G401 (cell line): Measurements from ENCODE around the gene KDM1A. TPM values are rescaled to one million over a fixed set of nuclear protein-coding genes. Genes with fewer than 3 reads are reported as not detected.

Experiments
- DNase-seq: peaks from one replicate; pipeline ENCODE4 v3.0.0-alpha.2; 2015; ENCODE audit warnings: low spot score
- in situ Hi-C: cut with HindIII; loops from 2 replicates; pipeline ENCODE4 v1.10.0; 2016; ENCODE audit warnings: low sequenced_read_pairs, mixed read lengths
- total RNA-seq: library from RNA; depleted of rRNA; stranded (reverse); fragments of >200 nt; shearing (Covaris generic); gene quantifications from 2 replicates; pipeline ENCODE4 v1.2.3, GENCODE V29; 2014

KDM1A gene
- total RNA-seq, 1 experiment from 2014 or later, result 255 TPM

DNA sequence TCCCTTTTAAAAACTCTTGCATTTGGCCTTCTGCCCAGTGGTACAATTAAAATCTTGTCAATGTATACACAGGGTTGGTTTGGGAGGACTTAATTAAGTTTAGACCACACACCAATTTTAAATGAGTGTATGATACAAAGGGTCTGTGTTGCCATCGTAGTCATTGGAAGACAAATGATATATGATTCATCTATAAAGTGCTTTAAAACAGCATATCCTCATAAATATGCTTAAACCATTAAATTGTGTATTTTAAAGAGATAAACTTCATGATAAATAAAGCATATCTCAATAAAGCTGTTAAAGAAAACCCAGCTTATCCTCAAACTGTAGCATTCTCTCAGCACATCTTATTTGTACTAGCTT is 79.9 kb downstream of the KDM1A start:
- no peak for DNase-seq
- in situ Hi-C loops, result no loop called here

DNA sequence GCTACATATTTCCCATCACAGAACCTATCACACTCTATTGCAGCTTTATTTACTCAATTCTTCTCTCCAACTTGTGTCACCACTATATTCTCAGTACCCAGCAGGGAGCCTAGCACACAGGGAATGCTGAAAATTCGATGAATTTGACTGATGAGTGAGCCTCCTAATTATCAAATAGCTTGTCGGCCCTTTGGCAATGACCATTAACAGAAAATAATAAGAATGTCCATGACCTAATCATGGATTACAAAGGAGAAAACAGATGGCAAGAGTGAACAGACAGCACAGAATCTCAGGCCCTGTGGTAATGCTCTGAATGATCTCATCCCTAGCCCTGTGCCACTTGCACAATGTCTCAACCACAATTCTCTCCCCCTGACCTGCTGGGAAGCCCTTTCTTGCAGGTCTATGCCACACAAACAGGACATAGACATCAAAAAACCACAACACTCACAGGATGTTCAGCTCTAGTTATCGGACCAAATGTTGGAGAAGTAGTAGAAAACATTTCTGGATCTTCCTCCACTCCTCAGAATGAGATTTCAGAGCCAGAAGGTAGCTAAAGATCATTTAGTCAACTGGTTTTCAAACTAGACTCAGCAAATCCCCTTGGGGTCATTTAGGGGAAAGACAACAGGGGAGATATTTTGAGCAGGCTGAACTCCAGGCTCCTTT is 80.9 kb downstream of the KDM1A start:
- DNase-seq, result peak; percentile 63
- in situ Hi-C loops, result no loop called here

DNA sequence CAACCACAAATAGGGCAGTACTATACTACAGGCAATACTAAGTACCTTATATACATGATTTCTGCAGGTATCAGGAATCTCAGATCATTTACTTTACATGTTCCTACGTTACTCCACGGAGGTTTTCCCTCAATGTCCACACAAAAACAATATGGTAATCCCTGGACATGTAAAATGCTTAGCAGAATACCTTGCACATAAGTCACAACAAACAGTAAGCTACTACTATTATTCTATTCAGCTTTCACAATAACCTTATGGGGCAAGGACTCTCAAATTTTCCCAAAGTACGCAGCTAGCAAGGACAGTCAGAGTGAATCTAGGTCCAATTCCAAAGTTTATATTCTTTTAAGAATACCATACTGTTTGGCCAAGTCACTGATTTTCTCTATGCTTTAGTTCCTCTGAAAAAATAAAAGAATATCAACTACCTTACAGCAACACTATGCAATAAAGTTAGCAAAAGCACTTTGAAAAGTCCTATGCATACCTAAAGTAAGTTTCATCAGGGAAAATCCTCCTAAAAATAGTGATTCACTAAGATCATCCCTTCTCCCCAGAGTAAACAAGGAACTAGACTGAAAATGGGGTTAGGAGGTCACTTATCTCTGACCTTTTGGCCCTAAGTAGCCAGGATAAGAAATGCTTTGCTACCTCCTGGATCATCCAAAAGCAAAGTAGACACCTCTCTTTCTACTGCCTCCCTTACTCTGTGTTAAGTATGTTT is 82.0 kb downstream of the KDM1A start:
- in situ Hi-C loops, result no loop called here
- DNase-seq, result no peak

DNA sequence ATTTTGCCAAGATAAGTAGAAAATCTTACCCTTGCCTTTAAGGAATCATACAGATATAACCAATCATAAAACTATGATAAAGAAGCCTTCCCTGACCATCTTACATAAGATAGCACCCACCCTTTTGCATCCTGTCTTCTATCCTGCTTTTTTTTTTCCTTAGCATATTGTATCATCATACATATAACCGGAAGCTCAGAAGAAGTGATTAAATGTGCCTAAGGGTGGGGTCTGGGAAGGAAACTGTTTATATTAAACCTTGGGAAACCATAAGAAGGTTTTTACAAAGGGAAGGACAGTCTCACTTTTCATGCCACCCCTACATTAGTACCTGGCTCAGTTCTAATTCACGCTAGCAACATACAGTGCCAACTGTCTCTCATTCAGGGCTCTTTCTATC is 82.6 kb downstream of the KDM1A start:
- in situ Hi-C loops, result no loop called here
- no peak for DNase-seq

DNA sequence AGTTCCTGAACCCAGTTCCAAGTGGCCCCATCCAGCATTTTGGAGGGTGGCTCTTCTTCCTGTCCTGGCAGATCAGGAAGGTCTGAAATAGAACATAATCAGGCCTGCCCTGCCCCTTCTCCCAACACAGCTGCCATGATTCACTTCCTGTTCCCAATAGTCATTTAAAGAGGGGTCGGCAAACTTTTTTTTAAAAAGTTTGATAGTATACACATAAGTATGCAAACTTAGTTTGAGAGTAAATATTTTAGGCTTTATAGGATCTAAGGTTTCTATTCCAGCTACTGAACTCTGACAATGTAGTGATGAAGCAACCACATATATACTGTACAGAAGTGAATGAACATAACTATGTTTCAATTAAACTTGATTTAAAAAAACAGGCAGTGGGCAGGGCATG is 83.0 kb downstream of the KDM1A start:
- in situ Hi-C loops, result no loop called here
- DNase-seq, result no peak

DNA sequence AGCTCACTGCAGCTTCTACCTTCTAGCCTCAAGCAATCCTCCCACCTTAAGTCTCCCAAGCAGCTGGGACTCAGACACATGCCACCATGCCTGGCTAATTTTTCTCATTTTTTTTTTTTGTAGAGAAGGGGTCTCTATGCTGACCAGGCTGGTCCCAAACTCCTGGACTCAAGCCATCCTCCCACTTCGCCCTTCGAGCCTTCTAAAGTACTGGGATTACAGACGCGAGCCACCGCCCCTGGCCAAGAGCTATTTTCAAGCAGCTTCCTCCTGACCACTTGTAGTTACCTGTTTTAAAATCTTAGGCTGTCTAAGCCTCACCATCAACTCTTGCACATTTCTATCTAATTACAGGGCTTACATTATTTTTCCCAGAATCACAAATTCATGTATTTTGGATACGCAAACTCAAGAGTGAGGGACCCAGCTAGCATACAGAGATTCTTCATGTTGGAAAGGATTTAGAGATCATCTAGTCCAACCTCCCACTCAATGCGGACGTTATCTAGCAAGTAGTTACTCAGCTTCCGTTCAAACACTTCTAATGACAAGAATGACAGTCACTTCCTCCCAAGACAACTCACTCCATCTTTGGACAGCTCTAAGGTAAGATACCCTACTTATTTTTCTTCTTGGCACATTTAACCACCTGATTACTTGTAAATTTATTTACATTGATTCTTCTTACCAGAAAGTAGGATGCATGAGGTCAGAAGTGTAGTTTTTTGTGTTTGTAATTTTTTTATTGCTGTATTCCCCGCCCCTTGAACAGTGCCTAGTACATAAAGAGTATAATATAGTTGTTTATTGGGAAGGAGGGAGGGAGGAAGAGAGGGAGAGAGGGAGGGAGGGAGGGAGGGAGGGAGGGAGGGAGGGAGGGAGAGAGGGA is 84.0 kb downstream of the KDM1A start:
- DNase-seq, result no peak
- in situ Hi-C loops, result no loop called here

DNA sequence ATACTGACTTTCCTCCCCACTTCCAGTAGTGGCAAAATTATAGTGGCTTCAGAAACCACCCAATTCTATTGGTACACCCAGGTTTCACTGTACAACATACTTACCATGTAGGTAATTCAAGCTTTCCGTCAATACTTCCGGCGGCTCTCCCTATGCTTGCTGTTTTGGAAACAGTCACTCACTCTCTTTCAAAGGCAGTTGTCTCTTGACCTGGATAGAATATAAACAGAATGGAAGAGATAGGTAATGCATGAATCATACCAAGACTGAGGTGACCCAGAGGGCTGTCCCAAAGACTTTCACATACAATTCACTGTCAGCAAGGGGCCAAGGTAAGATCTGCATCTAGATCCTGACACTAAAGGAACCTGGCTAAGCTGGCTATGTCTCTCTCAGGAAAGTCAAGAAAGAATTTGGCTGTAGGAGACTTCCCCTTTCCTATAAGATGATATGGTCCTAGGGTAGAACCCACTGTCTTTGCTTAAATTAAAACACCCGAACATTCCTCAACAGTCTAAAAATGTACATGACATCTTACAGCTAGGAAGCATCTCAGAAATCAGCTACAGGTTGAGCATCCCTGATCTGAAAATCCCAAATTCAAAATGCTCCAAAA is 89.8 kb downstream of the KDM1A start:
- in situ Hi-C loops, result loop anchor here (5.0 kb wide), 1 partner anchor 73 kb away; no protein-coding TSS in a partner anchor
- no peak for DNase-seq

DNA sequence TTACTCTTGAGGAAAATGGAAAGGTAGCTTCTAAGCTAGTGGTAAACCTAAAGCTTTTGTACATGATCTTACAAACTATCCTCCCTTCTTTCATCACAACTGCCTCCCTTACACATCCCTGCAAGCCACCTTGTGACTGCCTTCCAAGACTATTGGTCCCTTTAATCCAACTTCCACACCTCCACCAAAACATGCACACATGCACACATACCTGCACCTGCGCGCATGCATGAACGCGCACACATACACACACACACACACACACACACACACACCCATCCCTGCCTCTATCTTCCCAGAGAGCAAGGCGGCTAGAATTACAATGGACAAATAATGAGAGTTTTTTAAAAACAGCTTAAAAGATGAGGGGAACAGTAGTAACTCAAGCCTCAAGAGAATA is 91.1 kb downstream of the KDM1A start:
- no peak for DNase-seq
- in situ Hi-C loops, result no loop called here

DNA sequence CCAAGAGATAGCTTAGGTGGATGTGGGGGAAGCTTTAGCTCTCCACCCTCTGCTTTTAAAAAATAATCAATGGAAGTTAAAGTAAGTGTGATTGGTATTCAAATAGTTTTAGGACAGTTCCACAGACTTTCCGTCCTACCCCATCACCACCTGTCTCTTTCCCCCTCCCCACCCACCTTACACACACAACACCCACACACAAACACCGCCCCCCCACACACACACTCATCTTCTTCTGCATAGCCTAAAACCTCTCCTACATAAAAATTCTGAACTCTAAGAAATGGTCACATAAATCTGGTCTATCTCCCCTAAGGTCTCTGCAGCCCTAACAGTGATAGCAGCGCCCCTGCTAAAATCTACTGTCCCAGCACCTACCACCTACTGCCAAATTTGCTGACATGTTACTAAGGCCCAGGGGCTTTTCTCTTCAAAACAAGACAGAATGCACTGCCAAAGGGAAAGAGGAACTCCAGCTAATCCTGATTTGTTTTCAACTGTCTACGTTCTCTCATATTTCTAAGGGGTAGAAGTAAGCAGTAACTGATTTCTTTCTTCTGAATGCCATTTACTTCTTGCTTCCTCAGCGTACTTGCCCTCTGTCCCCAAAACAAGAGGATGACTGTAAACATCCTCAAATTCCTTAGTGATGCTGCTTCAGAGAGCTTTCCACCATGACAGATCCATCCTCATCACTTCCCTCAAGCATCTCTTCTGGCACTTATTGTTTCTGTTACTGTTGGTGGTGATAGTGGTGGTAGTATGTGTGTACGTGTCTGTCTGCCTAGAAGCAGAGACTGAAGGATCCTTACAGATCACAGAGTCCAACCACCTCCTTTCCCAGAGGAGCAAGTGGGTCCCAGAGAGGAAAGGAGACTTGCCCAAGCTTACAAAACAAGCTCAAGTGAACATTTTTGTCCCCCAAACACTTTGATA is 92.6 kb downstream of the KDM1A start:
- in situ Hi-C loops, result no loop called here
- no peak for DNase-seq

DNA sequence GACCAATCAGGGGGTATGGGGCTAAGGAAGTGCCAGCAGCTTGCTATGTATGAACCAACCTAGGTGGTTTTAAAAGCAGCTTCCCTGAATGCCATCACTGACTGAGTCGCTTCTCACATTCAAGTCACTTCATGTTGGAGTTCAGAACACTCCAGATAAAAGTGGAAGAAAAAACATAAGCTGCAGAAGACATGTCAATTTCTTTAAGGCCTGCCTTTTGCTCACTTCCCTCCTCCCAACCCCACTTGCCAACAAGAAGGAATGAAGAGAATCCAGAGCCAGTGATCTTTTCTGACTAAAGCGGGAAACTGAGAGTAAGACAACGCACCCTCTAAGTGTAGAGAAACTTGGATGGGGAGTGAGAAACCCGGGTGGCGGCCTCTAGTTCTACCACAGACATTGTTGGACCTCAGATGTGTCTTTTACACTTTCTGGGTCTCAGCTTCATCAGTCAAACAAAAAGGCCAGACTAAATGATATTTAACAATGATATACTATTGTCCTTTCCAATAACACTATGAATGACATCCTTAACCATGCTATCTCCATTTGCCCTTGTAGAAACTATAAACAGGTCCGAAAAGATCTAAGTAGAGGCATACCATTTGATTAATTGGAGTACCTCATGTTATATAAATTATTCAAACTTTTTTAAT is 95.3 kb downstream of the KDM1A start:
- in situ Hi-C loops, result no loop called here
- no peak for DNase-seq

DNA sequence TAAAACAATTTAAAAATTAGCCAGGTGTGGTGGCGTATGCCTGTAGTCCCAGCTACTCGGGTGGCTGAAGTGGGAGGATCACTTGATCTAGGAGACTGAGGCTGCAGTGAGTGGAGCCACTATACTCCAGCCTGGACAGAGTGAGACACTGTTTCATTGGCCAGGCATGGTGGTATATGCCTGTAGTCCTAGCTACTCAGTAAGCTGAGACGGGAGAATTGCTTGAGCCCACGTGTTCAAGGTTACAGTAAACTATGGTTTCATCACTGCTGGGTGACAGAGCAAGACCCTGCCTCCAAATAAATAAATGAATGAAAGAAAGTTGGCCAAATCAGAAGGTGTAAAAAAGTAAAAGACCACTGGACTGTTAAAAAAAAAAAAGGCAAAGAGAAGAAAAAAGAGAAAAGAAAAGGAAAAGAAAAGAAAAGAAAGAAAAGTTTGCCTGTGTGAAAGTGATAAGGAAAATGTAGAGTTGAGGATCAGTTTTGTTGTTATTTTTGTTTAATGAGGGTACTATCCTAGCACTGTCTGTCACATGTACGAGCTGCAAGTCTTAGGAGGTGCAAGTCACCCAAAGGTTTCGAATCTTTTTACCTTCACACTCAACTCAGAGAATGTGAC is 97.1 kb downstream of the KDM1A start:
- no peak for DNase-seq
- in situ Hi-C loops, result no loop called here

DNA sequence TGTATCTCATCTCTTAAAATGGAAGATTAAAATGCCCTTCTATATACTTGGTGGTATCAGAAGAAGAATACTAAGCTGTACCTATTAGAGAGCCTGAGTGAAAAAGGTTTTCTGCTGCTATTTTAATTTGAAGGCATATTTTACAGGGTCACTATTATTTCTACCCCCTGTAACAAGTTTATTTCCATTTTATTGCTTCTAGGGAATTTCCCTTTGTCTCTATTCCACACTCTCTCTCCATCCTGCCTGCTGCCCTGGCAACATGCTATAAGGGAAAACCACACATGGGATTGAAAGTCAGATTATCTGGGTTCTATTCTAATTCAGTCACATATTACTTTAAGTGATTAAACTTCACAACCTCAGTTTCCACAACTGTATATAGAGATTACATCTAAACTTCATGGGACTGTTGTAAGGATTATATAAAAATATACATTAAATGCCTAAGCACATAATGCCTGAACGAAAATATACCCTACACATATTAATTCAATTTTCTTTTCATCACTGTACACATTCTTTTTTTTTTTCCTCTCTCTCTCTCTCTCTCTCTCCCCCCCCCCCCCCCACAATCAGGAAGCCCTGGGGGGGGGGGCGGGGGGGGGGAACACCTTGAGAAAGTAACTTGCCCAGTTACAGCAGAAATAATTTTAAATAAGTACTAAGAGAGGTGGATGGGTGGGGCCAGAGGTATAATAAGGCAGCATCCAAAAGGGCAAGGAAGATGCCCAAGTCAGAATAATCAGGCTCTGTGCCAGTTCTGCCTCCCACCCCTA is 97.8 kb downstream of the KDM1A start:
- no peak for DNase-seq
- in situ Hi-C loops, result no loop called here

DNA sequence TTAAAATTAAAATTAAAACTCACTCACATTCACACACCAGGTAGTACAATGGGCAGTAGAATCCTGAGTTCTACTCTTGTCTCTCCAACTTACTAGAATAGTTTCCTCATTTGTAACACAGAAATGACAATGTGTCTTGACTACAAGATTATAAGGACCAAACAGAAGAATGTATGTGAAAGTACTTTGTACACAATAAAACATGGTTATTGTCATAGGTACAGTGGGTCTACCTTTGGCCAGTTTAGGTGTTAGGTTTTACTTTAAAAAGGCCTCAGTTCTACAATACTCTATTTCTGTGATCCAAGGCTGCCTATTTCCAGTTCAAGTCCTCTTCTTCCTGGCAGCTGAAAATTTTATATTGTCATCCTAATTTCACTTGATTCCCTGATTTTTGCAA is 99.1 kb downstream of the KDM1A start:
- DNase-seq, result no peak
- in situ Hi-C loops, result no loop called here

DNA sequence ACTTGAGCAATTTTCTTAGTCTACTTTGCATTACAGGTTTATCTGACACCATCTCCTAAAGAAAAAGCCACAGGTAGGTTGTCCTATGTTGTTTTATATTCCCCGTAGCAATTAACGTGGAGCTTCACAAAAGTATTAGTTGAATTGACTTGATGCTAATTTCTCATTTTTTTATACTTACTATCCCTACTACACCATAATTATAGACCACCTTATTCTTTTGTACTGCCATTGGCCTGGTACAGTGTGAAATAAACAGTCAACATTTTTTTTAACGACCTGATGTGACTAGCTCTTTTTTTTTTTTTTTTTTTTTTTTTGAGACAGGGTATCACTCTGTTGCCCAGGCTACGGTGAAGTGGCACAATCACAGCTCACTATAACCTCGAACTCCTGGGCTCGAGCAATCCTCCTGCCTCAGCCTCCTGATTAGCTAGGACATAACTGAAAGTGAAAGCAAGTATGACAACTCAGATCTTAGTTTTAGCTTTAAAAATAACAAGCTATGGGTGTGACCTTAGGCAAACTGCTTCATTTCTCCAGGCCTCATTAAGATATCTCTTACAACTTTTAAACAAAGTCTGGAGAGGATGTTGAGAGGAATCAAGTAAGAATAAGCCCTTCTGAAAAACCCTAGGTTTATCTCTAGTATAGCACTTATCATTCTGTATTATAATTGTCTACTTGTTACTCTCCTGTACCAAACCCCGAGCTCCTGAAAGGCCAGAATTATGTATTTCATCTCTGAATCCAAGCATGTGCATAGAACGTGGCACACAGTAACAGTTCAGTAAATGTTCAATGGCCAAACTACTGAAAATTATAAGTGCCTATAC is 99.9 kb downstream of the KDM1A start:
- in situ Hi-C loops, result no loop called here
- no peak for DNase-seq

DNA sequence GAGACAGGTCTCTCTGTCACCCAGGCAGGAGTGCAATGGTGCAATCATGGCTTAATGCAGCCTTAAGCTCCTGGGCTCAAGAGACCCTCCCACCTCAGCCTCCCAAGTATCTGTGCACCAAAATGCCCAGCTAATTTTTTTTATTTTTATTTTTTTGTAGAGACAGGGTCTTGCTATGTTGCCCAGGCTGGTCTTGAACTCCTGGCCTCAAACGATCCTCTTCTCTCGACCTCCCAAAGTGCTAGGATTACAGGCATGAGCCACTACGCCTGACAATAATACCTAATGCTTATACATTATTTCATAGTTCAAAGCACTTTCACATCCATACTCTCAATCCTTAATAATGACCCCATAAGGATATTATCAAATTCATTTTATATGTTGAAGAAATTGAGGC is 101.1 kb downstream of the KDM1A start:
- no peak for DNase-seq
- in situ Hi-C loops, result no loop called here

DNA sequence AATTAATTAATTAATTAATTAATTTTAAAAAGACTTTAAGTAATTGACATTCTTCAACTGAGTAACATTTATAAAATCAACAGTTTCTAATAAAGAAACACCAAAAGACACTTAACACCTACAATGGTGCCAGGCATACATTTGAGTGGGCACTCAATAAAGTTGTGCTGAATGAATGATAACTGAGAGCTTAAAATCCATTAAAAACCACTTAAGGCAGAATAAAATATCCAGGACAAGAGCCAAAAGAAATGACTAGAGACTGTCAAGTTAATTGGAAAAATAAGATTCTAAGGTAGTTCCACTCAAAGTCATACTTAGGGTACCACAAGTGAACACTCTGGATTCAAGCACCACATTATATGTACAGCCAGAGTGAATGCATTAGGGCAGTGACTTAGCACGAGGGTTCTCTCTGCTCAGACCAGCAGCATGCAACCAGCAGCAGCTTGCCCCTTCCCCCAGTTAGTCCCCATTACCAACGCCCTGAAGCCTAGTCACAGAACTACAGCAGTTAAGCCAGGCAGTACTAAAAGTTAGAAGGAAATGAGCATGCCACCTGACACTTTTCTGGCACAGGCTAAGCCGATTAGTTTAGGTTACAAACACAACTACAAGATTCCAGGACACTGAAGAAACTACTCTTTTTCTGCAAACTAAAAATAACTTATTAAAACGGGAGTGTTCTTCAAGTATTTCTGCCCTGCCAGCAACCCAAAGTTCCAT is 102.9 kb downstream of the KDM1A start:
- in situ Hi-C loops, result no loop called here
- DNase-seq, result peak; percentile 30
